GM19467 (cell line): ENCODE results near the gene RNGTT.

Experiments
- ATAC-seq: cut with Tn5 transposase; IDR thresholded peaks from one replicate; pipeline ENCODE4 v1.9.1; 2021; ENCODE audit warnings: mild to moderate bottlenecking, moderate library complexity; ENCODE audit not compliant: unreplicated experiment

RNGTT gene

DNA sequence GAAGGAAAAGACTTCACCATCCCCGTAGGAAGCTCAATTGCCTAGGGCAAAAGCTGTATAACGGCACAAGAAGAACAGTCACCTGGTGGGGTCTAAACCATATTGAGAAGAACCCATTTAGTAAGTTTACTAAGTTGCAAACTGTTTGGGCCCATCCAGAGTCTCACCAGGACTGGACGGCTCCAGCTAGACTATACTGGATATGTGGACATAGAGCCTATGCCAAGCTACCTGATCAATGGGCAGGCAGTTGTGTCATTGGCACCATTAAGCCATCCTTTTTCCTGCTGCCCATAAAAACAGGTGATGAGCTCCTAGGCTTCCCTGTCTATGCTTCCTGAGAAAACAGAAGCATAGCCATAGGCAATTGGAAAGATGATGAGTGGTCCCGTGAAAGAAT, 293.9 kb downstream of the RNGTT start:
- no peak for ATAC-seq

DNA sequence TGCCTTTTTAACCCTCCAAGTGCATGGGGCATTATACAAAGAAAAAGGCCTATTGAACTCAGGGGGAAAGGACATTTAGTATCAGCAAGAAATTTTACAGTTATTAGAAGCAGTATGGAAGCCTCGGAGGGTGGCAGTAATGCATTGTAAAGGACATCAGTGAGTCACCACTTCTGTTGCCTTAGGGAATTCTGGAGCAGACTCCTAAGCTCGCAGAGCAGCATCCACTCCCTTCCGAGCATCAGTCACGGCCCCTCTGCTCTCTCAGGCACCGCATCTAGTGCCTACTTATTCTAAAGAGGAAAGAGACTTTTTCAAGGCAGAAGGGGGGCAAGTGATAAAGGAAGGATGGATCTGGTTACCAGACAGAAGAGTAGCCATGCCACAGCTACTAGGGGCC, 296.5 kb downstream of the RNGTT start:
- ATAC-seq: no peak

DNA sequence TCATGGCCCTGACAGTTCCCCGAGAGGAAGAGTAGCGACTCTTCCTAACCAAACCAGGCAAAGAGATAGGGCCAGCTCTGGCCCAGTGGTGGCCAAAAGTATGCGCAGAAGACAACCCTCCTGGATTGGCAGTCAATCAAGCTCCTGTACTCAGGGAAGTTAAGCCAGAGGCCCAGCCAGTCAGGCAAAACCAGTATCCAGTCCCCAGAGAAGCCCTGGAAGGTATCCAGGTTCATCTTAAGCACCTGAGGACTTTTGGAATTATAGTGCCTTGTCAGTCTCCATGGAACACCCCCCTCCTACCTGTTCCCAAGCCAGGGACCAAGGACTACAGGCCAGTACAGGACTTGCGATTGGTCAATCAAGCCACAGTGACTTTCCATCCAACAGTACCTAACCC, 298.3 kb downstream of the RNGTT start:
- ATAC-seq: no peak

DNA sequence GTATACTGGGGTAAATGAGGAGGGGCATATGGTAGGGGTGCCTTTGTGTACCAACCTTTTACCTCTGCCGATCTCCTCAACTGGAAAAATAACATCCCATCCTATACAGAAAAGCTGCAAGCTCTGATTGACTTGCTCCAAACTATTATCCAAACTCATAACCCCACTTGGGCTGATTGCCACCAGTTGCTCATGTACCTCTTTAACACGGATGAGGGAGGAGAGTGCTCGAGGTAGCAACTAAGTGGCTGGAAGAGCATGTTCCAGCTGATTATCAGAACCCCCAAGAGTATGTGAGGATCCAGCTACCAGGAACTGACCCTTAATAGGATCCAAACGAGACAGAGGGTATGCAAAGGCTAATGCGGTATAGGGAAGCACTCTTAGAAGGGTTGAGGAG, 299.6 kb downstream of the RNGTT start:
- ATAC-seq: no peak

DNA sequence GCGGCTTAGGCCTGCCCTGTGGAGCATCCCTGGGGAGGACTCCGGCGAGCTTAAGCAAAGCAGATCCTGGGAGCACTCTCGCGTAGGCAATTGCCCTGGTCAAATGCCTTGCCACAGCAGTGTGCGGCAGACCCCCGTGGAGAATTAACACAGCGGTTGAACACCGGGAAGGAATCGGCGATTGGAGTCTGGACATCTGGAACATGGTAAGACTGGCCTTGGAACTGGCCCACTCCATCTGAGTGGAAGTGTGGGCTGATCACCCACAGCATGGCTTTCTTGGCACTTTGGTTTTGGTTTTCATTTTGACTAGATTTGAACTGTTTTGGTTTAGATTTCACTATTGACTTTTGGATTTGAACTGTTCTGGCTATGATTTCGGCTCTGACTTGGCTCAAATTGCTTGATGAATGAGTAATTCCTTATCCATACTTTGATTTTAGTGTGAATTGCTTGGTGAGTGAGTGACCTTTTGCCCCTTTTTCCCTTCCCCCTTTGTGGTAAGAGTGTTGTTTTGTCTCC, 300.7 kb downstream of the RNGTT start:
- no peak for ATAC-seq

DNA sequence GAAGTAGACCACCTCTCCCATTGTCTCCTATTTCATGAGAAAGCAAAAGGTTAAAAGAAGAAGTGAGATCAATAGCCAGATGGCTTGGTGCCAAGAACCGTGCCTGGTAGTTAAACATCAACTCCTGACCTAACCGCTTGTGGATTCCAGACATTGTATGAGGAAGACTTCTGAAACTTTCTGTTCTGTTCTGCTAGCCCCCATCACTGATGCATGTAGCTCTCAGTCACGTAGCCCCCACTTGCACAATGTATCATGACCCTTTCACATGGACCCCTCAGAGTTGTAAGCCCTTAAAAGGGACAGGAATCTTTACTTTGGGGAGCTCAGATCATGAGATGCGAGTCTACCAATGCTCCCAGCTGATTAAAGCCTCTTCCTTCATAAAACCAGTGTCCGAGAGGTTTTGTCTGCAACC, 301.2 kb downstream of the RNGTT start:
- ATAC-seq: peak; percentile 67

DNA sequence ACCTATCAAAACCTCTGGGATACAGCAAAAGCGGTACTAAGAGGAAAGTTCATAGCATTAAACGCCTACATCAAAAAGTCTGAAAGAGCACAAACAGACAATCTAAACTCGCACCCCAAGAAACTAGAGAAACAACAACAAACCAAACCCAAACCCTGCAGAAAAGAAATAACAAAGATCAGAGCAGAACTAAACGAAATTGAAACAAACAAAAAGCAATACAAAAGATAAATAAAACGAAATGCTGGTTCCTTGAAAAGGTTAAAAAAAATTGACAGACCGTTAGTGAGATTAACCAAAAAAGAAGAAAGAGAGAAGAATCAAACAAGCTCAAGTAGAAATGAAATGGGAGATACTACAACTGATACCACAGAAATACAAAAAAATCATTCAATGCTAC, 302.3 kb downstream of the RNGTT start:
- ATAC-seq: no peak

DNA sequence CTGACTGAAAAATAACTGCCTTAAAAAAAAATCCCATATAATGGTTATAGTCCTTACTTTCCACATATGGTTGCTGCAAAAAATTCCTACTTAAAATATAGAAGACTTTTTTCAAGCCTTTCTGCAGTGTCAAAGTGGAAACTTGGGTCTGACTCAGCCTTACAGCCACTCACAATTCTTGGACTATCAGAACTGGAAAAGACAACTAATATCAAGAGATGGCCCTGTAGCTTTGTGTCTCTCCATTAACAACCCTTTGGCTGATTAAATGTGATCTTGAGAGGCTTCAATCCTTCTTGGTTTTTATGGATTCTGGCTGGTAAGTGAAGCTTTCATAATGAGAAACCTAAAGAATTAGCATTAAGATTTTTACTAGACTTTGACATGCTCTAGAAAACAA, 307.8 kb downstream of the RNGTT start:
- ATAC-seq: no peak

DNA sequence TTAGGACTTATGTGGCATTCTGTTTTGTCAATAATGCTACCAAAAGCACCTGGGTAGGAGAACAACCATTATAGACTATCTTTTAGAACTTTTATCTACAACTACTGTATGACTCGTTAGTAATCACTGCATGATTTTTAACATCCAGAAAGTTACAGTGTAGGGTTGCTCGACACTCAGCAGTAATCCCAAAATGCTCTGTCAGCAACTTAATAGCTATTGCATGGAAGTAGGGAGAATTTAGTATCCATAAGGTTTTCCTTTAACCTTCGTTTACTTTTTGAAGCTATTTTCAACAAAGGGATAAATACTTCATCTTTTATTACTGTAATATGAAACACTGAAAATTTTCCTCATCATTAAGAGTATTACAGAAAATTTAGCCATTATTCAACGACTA, 309.5 kb downstream of the RNGTT start:
- ATAC-seq: no peak

DNA sequence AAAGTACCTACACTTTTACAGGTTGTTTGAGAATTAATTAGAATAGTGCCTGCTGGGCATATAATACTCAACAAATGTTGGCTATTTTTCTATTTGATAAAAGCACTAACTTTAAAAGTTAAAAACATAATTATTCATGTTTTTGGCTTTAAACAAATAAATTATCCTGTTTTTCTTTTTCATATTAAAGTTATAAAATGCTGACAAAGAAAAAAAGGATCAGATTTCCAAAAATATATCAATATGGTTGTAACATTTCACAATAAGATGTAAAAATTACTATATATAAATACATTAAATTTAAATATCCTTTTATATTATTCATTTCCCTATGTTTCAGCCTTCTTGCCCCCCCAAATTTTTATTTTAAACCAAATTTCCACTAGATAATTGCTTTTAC, 312.0 kb downstream of the RNGTT start:
- ATAC-seq: no peak

DNA sequence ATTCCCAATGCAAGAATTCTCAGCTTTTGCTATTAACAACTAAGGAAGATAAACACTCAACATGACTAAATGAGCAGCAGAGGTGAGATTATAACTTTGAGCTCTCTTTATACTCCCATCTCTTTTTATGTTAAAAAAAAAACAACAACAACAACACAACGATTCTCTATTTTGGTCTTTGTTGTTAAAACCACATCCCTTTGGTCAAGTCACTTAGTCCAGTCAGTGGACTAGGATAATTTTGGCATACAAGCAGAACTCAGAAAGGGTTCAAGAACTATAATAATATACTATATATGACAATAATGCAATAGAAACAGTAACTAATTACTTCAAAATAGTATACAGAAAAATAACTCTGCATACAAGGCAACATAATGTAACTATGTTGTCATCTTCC, 312.4 kb downstream of the RNGTT start:
- peak; percentile 9 for ATAC-seq

DNA sequence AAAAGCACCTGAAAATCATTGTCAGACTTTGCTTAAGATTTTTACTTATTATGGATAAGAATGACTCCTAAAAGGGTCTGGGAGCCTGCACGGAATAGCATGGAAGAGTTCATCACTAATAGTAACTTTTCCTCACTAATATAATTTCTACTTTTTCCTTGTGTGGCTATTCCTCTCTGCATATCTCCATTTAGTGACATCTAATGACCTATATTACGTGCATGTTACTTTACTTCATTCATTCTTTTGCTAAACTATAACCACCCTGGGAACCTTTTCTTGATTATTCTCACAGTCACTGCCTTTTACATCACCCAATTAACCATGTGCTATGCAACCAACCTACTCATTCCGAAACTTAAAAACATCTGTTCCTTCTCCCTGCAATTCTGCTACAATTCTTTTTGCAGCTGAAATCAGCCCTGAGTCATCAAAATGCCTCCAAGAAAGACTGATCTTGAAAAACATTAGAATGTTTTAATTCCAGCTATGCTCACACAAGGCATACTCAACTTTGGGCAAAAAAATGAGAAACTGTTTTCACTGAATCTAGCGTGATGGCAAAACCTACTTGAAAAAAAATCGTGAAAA, 313.3 kb downstream of the RNGTT start:
- ATAC-seq: peak; percentile 87

DNA sequence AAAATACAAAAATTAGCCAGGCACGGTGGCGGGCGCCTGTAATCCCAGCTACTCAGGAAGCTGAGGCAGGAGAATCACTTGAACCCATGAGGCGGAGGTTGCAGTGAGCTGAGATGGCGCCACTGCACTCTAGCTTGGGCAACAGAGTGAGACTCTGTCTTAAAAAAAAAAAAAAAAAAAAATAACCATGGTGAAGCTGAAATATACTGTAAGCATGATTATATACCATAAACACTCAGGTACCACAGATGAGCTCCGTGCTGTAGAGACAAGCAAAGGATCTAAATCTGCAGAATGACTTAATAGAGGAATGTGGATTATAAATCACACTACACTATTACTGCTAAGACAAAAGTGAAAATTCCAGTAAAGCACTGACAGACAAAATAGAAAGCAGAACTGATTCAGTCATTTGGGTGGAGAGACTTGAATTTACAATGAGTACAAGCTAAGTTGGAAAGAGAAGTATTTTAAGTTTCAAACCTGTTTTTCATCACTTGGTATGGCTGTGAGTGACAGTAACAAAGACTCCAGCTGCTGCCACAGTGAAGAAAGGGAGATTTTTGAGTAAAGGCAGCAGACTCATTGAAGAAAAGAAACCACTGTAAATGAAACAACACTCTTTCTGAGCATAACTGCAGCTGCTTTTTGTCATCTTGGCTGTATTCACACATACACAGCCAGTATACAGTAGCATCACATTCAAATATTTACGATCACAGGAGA, 322.1 kb downstream of the RNGTT start:
- peak; percentile 93 for ATAC-seq

DNA sequence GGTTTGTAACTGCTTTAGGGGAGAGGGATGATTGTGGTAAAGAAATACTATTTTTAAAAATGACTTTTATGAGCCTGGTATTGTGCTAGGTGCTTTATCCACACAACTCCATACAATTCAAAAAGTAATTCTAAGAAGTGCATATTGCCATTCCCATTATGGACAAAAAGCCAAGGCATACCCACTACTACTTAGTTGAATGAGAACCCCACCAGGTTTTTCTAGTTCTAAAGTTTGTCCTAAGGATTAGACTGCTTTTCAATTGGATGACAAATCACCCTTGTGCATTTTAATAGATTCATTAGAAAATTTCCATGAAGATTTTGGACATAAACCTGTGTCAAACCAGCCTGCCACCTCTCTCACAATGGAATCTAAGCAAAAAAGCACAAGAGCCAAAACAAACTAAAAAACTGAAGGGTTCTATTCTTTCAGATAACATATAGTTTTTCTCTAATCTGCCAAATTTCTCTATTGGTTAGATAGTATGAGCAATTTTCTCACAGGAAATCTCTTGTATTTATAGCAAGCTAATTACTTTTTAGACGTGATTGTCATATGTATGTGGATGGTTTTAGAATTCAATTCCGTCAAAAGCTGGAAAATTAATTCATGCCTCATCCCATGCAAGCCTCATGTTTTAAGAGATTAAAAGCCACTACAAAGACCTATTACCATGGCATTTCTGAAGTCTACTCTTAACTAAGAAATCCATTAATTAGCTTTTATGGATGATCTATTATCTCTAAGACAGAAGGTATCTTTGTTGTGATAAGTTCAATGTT, 325.5 kb downstream of the RNGTT start:
- ATAC-seq: no peak

DNA sequence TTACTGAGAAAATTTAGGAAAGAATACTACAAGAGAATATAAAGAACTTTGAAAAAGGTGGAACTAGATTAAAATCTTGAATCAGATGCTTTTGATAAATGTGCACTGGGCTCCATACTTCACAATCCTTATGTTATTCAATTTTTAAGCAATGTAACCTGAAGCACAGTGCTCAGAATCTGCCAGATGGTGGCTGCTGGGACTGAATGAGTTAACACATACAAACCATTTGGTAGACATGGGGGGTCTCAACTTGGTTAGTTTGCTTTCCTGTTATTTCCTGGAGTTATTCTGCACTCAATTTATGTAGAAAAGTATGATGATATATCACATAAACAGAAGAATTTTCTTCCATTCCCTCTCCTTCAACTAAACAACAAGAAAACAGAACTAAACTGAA, 326.5 kb downstream of the RNGTT start:
- ATAC-seq: no peak

DNA sequence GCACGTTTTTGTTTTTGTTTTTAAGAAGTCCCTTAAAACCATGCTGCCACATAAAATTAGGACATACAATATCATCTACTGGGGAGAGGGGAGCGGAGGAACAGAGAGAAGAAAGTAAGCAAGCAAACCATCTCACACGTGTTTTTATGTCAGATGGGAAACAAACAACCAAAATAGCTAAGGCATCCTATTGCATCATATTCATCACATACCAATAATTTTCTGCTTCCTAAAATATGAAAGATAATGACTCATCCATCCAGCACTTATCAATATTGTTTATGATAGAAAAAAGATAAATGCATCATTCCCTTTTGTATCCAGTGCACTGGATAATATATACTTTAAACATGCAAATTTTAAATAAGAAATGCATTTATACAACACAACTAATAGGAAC, 329.6 kb downstream of the RNGTT start:
- no peak for ATAC-seq

DNA sequence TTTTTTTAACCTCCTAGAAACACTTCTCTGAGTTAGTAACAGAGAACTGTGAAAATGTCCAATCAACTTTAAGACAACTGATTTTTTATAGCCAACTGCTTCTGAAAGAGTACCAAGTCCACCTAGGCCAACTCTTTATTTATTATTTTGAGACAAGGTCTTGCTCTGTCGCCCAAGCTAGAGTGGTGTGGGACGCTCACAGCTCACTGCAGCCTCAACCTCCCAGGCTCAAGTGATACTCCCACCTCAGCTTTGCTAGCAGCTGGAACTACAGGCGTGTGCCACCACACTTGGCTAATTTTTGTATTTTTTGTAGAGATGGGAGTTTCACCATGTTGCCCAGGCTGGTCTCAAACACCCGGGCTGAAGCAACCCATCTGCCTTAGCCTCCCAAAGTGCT, 331.6 kb downstream of the RNGTT start:
- no peak for ATAC-seq

DNA sequence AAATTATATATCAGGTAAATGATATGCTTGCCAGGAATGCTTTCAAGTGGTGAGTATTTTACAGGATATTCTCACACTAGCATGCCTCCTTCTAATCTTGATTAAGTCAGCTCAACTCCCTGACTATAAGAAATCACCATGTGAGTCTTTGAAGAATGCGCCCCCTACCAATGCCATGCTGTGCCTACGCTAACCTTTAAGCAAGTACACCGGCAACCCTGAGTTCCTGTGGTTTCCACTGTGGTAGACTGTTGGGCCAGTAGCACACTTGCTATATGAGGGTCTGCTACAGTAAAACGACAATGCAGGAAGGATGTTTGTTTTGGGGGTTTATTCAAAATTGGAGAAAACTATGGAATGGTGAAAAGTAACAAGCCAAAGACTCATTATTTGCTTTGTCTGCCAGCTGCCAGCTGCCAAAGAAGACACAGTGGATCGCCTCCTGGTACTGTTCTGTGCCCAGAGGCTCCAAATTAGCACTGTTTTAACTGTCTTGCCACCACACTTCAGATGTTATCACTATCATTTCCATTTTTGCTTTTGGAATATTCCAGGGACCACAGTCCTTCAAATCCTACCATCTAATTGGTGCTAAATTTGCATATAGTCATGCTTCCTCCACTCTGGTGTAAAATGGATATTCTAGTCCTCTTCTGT, 333.5 kb downstream of the RNGTT start:
- ATAC-seq: no peak

DNA sequence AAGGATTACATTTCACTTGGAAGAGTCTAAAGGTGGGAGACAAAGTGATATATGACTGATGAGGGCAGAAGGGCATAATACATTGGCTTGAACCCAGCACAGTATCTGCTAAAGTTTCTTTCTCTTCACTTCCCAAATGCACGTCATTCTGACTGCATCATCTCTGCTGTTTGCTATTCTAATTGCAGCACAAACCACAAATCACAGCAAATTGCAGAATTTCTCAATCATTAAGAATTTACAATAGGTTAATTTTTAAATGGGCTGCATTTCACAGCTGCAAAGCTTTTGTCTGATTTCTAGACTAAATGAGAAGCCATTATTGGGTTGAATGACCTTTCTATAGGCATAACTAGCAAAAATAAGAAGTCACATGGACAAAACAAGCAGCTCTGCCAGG, 337.0 kb downstream of the RNGTT start:
- no peak for ATAC-seq

DNA sequence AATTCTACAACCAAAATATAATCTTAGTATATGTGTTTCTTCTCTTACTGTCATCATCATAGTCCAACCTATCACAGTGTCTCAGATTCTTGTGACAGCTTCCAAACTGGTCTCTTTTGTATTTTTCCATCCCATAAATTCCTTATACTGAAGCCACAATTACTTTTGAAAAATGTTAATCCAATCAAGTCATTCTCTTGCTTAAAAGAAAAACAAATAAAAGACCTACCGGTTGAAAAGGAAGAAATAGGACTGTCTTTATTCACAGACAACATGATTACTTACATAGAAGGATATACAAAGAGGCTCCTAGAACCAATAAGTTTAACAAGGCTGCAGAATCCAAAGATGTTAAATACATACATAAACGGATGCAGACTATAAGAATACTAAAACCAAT, 339.9 kb downstream of the RNGTT start:
- no peak for ATAC-seq

DNA sequence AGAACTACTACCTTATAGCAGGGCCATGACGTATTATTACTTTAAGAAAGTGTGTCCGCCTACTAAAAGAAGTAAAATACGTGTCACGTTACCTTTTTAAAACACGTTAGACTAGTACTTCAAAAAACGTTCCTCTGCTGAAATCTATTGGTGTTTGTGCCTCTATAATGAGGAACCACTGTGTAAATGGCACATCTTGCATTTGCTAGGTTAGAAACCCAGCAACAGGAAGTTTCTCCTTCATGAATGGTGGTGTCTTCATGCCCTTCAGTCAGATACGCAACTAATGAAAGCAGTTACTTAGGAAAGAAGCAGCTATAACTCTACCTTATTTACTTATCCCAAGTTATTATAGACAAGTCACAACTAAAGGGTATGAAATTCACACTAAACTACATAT, 343.5 kb downstream of the RNGTT start:
- ATAC-seq: no peak
